GM18511 (cell line): ENCODE results near the gene KCTD5.

Experiments
- ATAC-seq: cut with Tn5 transposase; IDR thresholded peaks from one replicate; pipeline ENCODE4 v1.9.1; 2021; ENCODE audit warnings: mild to moderate bottlenecking, moderate library complexity; ENCODE audit not compliant: unreplicated experiment

Gene KCTD5

GRCh38 chr16:2708955-2709587 is 26.7 kb downstream of the KCTD5 start:
- no peak for ATAC-seq

GRCh38 chr16:2709588-2709984 is 27.3 kb downstream of the KCTD5 start:
- no peak for ATAC-seq

GRCh38 chr16:2710021-2710710 is 27.8 kb downstream of the KCTD5 start:
- no peak for ATAC-seq

- no peak for ATAC-seq
Observed at GRCh38 chr16:2710711-2711231, 28.4 kb downstream of the KCTD5 start.

- ATAC-seq = no peak
Observed at GRCh38 chr16:2711370-2712062, 29.2 kb downstream of the KCTD5 start.

GRCh38 chr16:2712063-2712441 is 29.7 kb downstream of the KCTD5 start:
- ATAC-seq = no peak

- ATAC-seq = no peak
Observed at GRCh38 chr16:2712546-2712945, 30.2 kb downstream of the KCTD5 start.

- ATAC-seq = no peak
Observed at GRCh38 chr16:2713523-2713922, 31.2 kb downstream of the KCTD5 start.

GRCh38 chr16:2713985-2714774 is 31.9 kb downstream of the KCTD5 start:
- ATAC-seq = no peak

- ATAC-seq = no peak
Observed at GRCh38 chr16:2715064-2715463, 32.7 kb downstream of the KCTD5 start.

- ATAC-seq = no peak
Observed at GRCh38 chr16:2715519-2715918, 33.2 kb downstream of the KCTD5 start.

GRCh38 chr16:2715966-2716885 is 33.9 kb downstream of the KCTD5 start:
- ATAC-seq = no peak

GRCh38 chr16:2716948-2717347 is 34.6 kb downstream of the KCTD5 start:
- no peak for ATAC-seq

- ATAC-seq = no peak
Observed at GRCh38 chr16:2717383-2718263, 35.3 kb downstream of the KCTD5 start.

GRCh38 chr16:2719328-2720063 is 37.2 kb downstream of the KCTD5 start:
- ATAC-seq = no peak

- no peak for ATAC-seq
Observed at GRCh38 chr16:2720064-2720457, 37.7 kb downstream of the KCTD5 start, which contains the start of gene PRSS27. Gene PRSS27, minus strand, starts transcription at chr16:2720224. Its CDS starts 64 bp downstream, at chr16:2720160.

GRCh38 chr16:2720719-2721633 is 38.7 kb downstream of the KCTD5 start:
- peak; percentile 77 for ATAC-seq
